Activated CD4-positive, alpha-beta T cell treated with anti-CD3 and anti-CD28 coated beads, Interleukin-2, amount 50 U/mL, for 4 hours (primary cell): ENCODE data around the gene PDLIM5.

ENCODE experiments used
- DNase-seq, 2 experiments: peaks; one replicate each; pipeline ENCODE4 v3.0.0-alpha.2; 2020

The PDLIM5 gene

GRCh38 chr4:94428884-94429283 is 22.9 kb upstream of the PDLIM5 start:
- DNase-seq: no peak

GRCh38 chr4:94430406-94430805 is 21.3 kb upstream of the PDLIM5 start:
- DNase-seq: no peak

- no peak for DNase-seq
These were observed 20.4 kb upstream of the PDLIM5 start for GRCh38 chr4:94431388-94431787.

GRCh38 chr4:94434505-94434904 is 17.2 kb upstream of the PDLIM5 start:
- no peak for DNase-seq

- no peak for DNase-seq
These were observed 15.9 kb upstream of the PDLIM5 start for GRCh38 chr4:94435874-94436273.

- no peak for DNase-seq
These were observed 15.2 kb upstream of the PDLIM5 start for GRCh38 chr4:94436512-94436911.

GRCh38 chr4:94439606-94440005 is 12.1 kb upstream of the PDLIM5 start:
- no peak for DNase-seq

- no peak for DNase-seq
These were observed 9.9 kb upstream of the PDLIM5 start for GRCh38 chr4:94441838-94442237.

GRCh38 chr4:94442251-94442650 is 9.5 kb upstream of the PDLIM5 start:
- no peak for DNase-seq

- DNase-seq: no peak
These were observed 5.4 kb upstream of the PDLIM5 start for GRCh38 chr4:94446386-94446785.

GRCh38 chr4:94447754-94448411 is 3.9 kb upstream of the PDLIM5 start:
- no peak for DNase-seq

- DNase-seq: no peak
These were observed 2.8 kb upstream of the PDLIM5 start for GRCh38 chr4:94448815-94449375.

- no peak for DNase-seq
These were observed 569 bp upstream of the PDLIM5 start for GRCh38 chr4:94451051-94451694.

GRCh38 chr4:94452476-94453371 is 982 bp downstream of the PDLIM5 start:
- DNase-seq: peak in 1 of 2 experiments; percentile 2

GRCh38 chr4:94453391-94453963 is 1.7 kb downstream of the PDLIM5 start:
- no peak for DNase-seq

GRCh38 chr4:94454405-94454804 is 2.7 kb downstream of the PDLIM5 start:
- no peak for DNase-seq

GRCh38 chr4:94455081-94455480 is 3.3 kb downstream of the PDLIM5 start:
- no peak for DNase-seq

- no peak for DNase-seq
These were observed 6.0 kb downstream of the PDLIM5 start for GRCh38 chr4:94457692-94458106.

- DNase-seq: no peak
These were observed 6.9 kb downstream of the PDLIM5 start for GRCh38 chr4:94458682-94459081.

- DNase-seq: no peak
These were observed 7.9 kb downstream of the PDLIM5 start for GRCh38 chr4:94459462-94460161.

- DNase-seq: no peak
These were observed 9.8 kb downstream of the PDLIM5 start for GRCh38 chr4:94461506-94461905.

- no peak for DNase-seq
These were observed 10.8 kb downstream of the PDLIM5 start for GRCh38 chr4:94462572-94462971.
